Parathyroid adenoma (tissue), 2 donors: ENCODE data around the gene FAM181B.

Source experiments
- H2AFZ ChIP-seq: fragments of 300-600 bp; sonication (generic); one replicate; pipeline ENCODE4 v1.7.0; 2017; ENCODE audit warnings: antibody characterized with exemption, mild to moderate bottlenecking
- H3K27ac ChIP-seq: fragments of 300-600 bp; sonication (generic); one replicate; pipeline ENCODE4 v1.7.0; 2017
- H3K27me3 ChIP-seq: fragments of 300-600 bp; sonication (generic); one replicate; pipeline ENCODE4 v1.7.0; 2017; ENCODE audit warnings: low read length; ENCODE audit not compliant: control insufficient read depth, insufficient read depth
- H3K36me3 ChIP-seq: fragments of 300-600 bp; sonication (generic); one replicate; pipeline ENCODE4 v1.7.0; 2017; ENCODE audit warnings: low read length; ENCODE audit not compliant: control insufficient read depth, insufficient read depth
- H3K4me1 ChIP-seq: fragments of 300-600 bp; sonication (generic); one replicate; pipeline ENCODE4 v1.7.0; 2017; ENCODE audit warnings: control low read depth
- H3K4me2 ChIP-seq: fragments of 300-600 bp; sonication (generic); one replicate; pipeline ENCODE4 v1.7.0; 2017; ENCODE audit warnings: low read length
- H3K4me3 ChIP-seq: fragments of 300-600 bp; sonication (generic); one replicate; pipeline ENCODE4 v1.7.0; 2017; ENCODE audit warnings: low read depth, low read length
- H3K79me2 ChIP-seq: fragments of 300-600 bp; sonication (generic); one replicate; pipeline ENCODE4 v1.7.0; 2017; ENCODE audit warnings: control low read depth
- H3K9ac ChIP-seq: fragments of 300-600 bp; sonication (generic); one replicate; pipeline ENCODE4 v1.7.0; 2017; ENCODE audit warnings: mild to moderate bottlenecking
- H3K9me3 ChIP-seq: fragments of 300-600 bp; sonication (generic); one replicate; pipeline ENCODE4 v1.7.0; 2017; ENCODE audit warnings: low read length; ENCODE audit not compliant: control insufficient read depth
- TF ChIP-seq, protein P1 (sequence below): fragments of 300-600 bp; sonication (generic); IDR thresholded peaks from one replicate; pipeline ENCODE4 v1.7.0; 2017; ENCODE audit warnings: antibody characterized with exemption, mild to moderate bottlenecking
- donor health status: primary hyperparathyroidism.

The FAM181B gene

GRCh38 chr11:82763167-82763566, 29.5 kb upstream of the FAM181B start:
- Histone ChIP-seq H3K27me3 (no peaks in the 10 kb centered on the region), H3K36me3 (no peaks in the 10 kb centered on the region), H3K4me2 (no peak overlapping the region), H2AFZ (no peak overlapping the region), H3K9ac (no peak overlapping the region), H3K4me1 (no peaks in the 10 kb centered on the region), H3K4me3 (no peak overlapping the region), H3K79me2 (no peaks in the 10 kb centered on the region), H3K9me3 (no peaks in the 10 kb centered on the region), H3K27ac (no peak overlapping the region)
- TF ChIP-seq, protein P1, sequence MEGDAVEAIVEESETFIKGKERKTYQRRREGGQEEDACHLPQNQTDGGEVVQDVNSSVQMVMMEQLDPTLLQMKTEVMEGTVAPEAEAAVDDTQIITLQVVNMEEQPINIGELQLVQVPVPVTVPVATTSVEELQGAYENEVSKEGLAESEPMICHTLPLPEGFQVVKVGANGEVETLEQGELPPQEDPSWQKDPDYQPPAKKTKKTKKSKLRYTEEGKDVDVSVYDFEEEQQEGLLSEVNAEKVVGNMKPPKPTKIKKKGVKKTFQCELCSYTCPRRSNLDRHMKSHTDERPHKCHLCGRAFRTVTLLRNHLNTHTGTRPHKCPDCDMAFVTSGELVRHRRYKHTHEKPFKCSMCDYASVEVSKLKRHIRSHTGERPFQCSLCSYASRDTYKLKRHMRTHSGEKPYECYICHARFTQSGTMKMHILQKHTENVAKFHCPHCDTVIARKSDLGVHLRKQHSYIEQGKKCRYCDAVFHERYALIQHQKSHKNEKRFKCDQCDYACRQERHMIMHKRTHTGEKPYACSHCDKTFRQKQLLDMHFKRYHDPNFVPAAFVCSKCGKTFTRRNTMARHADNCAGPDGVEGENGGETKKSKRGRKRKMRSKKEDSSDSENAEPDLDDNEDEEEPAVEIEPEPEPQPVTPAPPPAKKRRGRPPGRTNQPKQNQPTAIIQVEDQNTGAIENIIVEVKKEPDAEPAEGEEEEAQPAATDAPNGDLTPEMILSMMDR: no peak

- no peak overlapping the region for H3K4me2 ChIP-seq
- TF ChIP-seq, protein P1: no peak
- no peak overlapping the region for H2AFZ ChIP-seq
- no peaks in the 10 kb centered on the region for H3K9me3 ChIP-seq
- no peaks in the 10 kb centered on the region for H3K36me3 ChIP-seq
- no peak overlapping the region for H3K27ac ChIP-seq
- H3K9ac ChIP-seq: no peak overlapping the region
- no peaks in the 10 kb centered on the region for H3K27me3 ChIP-seq
- H3K79me2 ChIP-seq: no peaks in the 10 kb centered on the region
- H3K4me1 ChIP-seq: no peaks in the 10 kb centered on the region
- no peak overlapping the region for H3K4me3 ChIP-seq
Measured at GRCh38 chr11:82759649-82760048, 26.0 kb upstream of the FAM181B start.

DNA sequence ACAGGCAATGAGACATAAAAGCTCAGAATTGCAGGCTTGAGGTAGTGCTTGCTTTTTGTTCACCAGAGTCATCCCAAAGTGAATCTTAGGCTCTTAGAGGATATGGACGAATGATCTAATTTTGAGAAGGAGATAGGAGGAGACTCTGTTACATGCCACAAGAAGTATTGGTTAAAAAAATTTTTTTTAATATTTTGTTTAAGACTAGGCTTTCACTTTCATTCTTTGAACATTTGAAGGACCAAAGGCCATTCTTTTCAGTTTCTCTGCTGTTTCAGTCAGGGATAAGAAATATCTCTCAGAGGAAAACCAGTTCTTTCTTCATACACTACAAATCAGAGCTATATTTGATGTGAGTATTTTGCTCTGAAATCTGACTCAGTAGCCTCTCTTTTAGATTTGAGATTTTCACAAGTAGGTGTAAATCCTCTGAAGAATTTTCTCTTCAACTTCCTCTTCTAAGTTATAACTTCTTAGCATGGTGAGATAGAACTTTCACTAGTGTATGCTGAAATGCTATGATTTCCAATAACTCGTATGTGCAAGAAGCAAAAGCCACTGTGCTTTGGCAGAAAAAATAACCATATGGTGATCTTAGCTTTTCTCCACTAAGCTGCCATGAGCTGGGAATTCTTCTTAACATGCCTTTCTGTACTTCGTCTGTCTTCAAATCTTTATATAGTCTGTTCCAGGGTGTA, 24.1 kb upstream of the FAM181B start:
- Histone ChIP-seq H3K4me3 (no peak overlapping the region), H2AFZ (no peak overlapping the region), H3K4me2 (no peak overlapping the region), H3K36me3 (no peaks in the 10 kb centered on the region), H3K79me2 (no peaks in the 10 kb centered on the region), H3K9me3 (no peaks in the 10 kb centered on the region), H3K27me3 (no peaks in the 10 kb centered on the region), H3K4me1 (no peaks in the 10 kb centered on the region), H3K27ac (no peak overlapping the region), H3K9ac (no peak overlapping the region)
- TF ChIP-seq, protein P1: no peak

GRCh38 chr11:82756765-82757639, 23.3 kb upstream of the FAM181B start:
- H3K9ac ChIP-seq: no peak overlapping the region
- H3K4me2 ChIP-seq: no peak overlapping the region
- no peak overlapping the region for H3K27ac ChIP-seq
- H2AFZ ChIP-seq: no peak overlapping the region
- no peaks in the 10 kb centered on the region for H3K4me1 ChIP-seq
- H3K79me2 ChIP-seq: no peaks in the 10 kb centered on the region
- H3K27me3 ChIP-seq: no peaks in the 10 kb centered on the region
- no peak overlapping the region for H3K4me3 ChIP-seq
- H3K9me3 ChIP-seq: no peaks in the 10 kb centered on the region
- TF ChIP-seq, protein P1: no peak
- no peaks in the 10 kb centered on the region for H3K36me3 ChIP-seq
